Endothelial cell of umbilical vein (primary cell): ENCODE results near the gene CCND1. TPM values are rescaled to one million over a fixed set of nuclear protein-coding genes. Genes with fewer than 3 reads are reported as not detected.
"Not testable (repeated sequence)": the region's sequence is repeated elsewhere in the genome, so short reads cannot be mapped to it uniquely, and the experiment has no call there.

Experiments used
- BruUV-seq: library from RNA; stranded (reverse); fragments of 400-500 nt; replicated peaks from 2 replicates; lab custom pipeline; 2021; lab: Mats Ljungman, UMichigan
- CTCF ChIA-PET: fragments of 300-600, 350-600 bp; sonication (Branson Sonifier 250); formaldehyde crosslinking; loops from one replicate; lab custom pipeline; 2021; ENCODE audit warnings: antibody characterized with exemption, inconsistent platforms; lab: Charles Lee
- POLR2A ChIA-PET: fragments of 300-600, 350-600 bp; sonication (Branson Sonifier 250); formaldehyde crosslinking; loops from one replicate; lab custom pipeline; 2021; ENCODE audit warnings: antibody characterized with exemption, inconsistent platforms; lab: Charles Lee
- DNase-seq: peaks from one replicate; pipeline ENCODE4 v3.0.0-alpha.2; 2011; ENCODE audit warnings: low read depth, low spot score
- FAIRE-seq: peaks from 2 replicates; lab custom pipeline; 2011; peaks lifted over from hg19 to GRCh38; lab: Jason Lieb, UNC
- H2AFZ ChIP-seq: 2 replicates; pipeline ENCODE4 v1.6.0; 2012; ENCODE audit warnings: low read depth, low read length, control low read depth, inconsistent platforms
- H3K27ac ChIP-seq: 2 replicates; pipeline ENCODE4 v1.5.1; 2011; ENCODE audit warnings: low read depth, mild to moderate bottlenecking, control low read depth, low read length, moderate library complexity; ENCODE audit not compliant: insufficient read depth
- H3K27me3 ChIP-seq, 2 experiments: 2 replicates each; pipeline versions ENCODE4 v1.6.0 to v1.6.1; 2011; ENCODE audit warnings: low read length in 2 of 2, mixed read lengths in 1 of 2; ENCODE audit not compliant: control insufficient read depth in 2 of 2, insufficient read depth in 2 of 2
- H3K36me3 ChIP-seq, 2 experiments: 2 replicates in 1 of 2; 3 replicates in 1 of 2; pipeline ENCODE4 v1.5.1; 2011; ENCODE audit warnings: low read length in 2 of 2, mild to moderate bottlenecking in 1 of 2, moderate library complexity in 1 of 2; ENCODE audit not compliant: control insufficient read depth in 2 of 2, insufficient read depth in 2 of 2; ENCODE audit errors: extremely low read depth in 1 of 2
- H3K4me1 ChIP-seq: 3 replicates; pipeline ENCODE4 v1.5.1; 2011; ENCODE audit warnings: mild to moderate bottlenecking, low read length; ENCODE audit not compliant: control insufficient read depth, insufficient read depth; ENCODE audit errors: extremely low read depth
- H3K4me2 ChIP-seq: 2 replicates; pipeline ENCODE4 v1.6.1; 2011; ENCODE audit warnings: low read length, control low read depth, mixed read lengths; ENCODE audit not compliant: insufficient read depth
- H3K4me3 ChIP-seq, 3 experiments: fragments of 200-600 bp in 1 of 3; sonication (generic), shearing (Covaris generic) in 1 of 3; replicated peaks in 1 of 3; 2 replicates each; pipeline ENCODE4 v1.5.1; 2011 to 2016; ENCODE audit warnings: control low read depth in 3 of 3, low read length in 3 of 3, mild to moderate bottlenecking in 2 of 3, inconsistent platforms in 1 of 3, low read depth in 1 of 3, moderate library complexity in 1 of 3; ENCODE audit not compliant: insufficient read depth in 1 of 3
- H3K79me2 ChIP-seq: 2 replicates; pipeline ENCODE4 v1.6.0; 2012; ENCODE audit warnings: low read length, inconsistent platforms; ENCODE audit not compliant: control insufficient read depth, insufficient read depth
- H3K9ac ChIP-seq: replicated peaks from 2 replicates; pipeline ENCODE3; 2011; ENCODE audit warnings: low read length, control low read depth; ENCODE audit not compliant: insufficient read depth; ENCODE audit errors: extremely low read depth
- H3K9me1 ChIP-seq: replicated peaks from 3 replicates; pipeline ENCODE4 v1.6.0; 2011; ENCODE audit warnings: mild to moderate bottlenecking, low read length; ENCODE audit not compliant: control insufficient read depth, insufficient read depth; ENCODE audit errors: extremely low read depth
- H3K9me3 ChIP-seq: replicated peaks from 2 replicates; pipeline ENCODE4 v1.5.1; 2012; ENCODE audit warnings: low read length, inconsistent platforms; ENCODE audit not compliant: control insufficient read depth, insufficient read depth
- H4K20me1 ChIP-seq: replicated peaks from 2 replicates; pipeline ENCODE3; 2011; ENCODE audit warnings: mild to moderate bottlenecking, low read length; ENCODE audit not compliant: control insufficient read depth, insufficient read depth; ENCODE audit errors: extremely low read depth
- CTCF ChIP-seq, 2 donors: IDR thresholded peaks; 1 replicate in 1 of 2; 2 replicates in 1 of 2; pipeline ENCODE4 v1.5.1; 2011; ENCODE audit warnings: low read length in 2 of 2, mild to moderate bottlenecking in 2 of 2, moderate library complexity in 2 of 2, control low read depth in 1 of 2, inconsistent platforms in 1 of 2, low read depth in 1 of 2; ENCODE audit not compliant: insufficient read depth in 1 of 2; ENCODE audit errors: extremely low read depth in 1 of 2
- EZH2 ChIP-seq: IDR thresholded peaks from 2 replicates; pipeline ENCODE4 v1.6.1; 2012; ENCODE audit warnings: borderline replicate concordance, low read depth, mild to moderate bottlenecking, moderate library complexity, low read length, inconsistent platforms; ENCODE audit not compliant: severe bottlenecking
- FOS ChIP-seq: IDR thresholded peaks from 2 replicates; pipeline ENCODE4 v1.6.1; 2011; ENCODE audit warnings: mild to moderate bottlenecking, low read length, moderate library complexity, borderline replicate concordance; ENCODE audit not compliant: insufficient read depth
- GATA2 ChIP-seq: IDR thresholded peaks from 2 replicates; pipeline ENCODE4 v1.7.0; 2011; ENCODE audit warnings: low read depth, mild to moderate bottlenecking, moderate library complexity, mixed read lengths, low read length; ENCODE audit not compliant: insufficient read length, insufficient read depth
- JUN ChIP-seq: IDR thresholded peaks from 2 replicates; pipeline ENCODE4 v1.6.1; 2011; ENCODE audit warnings: borderline replicate concordance, low read depth; ENCODE audit not compliant: insufficient read length, insufficient read depth
- MYC ChIP-seq: IDR thresholded peaks from one replicate; pipeline ENCODE4 v1.6.1; 2011; ENCODE audit warnings: mild to moderate bottlenecking, low read depth, low read length
- POLR2A ChIP-seq: IDR thresholded peaks from 2 replicates; pipeline ENCODE4 v1.6.1; 2012; ENCODE audit warnings: low read depth, mild to moderate bottlenecking, control low read depth, low read length
- POLR2AphosphoS5 ChIP-seq: IDR thresholded peaks from 2 replicates; pipeline ENCODE4 v1.6.1; 2012; ENCODE audit warnings: low read depth, mild to moderate bottlenecking, control low read depth, low read length, moderate library complexity; ENCODE audit not compliant: insufficient read depth
- dilution Hi-C: fragments of 300-500 bp; cut with MboI; formaldehyde crosslinking; loops from one replicate; pipeline ENCODE4 v1.15.0; 2019; ENCODE audit warnings: low sequenced_read_pairs; ENCODE audit not compliant: extremely low pct_ligation_motif_present
- intact Hi-C: fragments of 100-400 bp; cut with micrococcal nuclease; formaldehyde crosslinking; loops from one replicate; pipeline ENCODE4 v1.10.0; 2022
- polyA plus RNA-seq, 4 experiments: library from polyadenylated mRNA; depleted of rRNA in 3 of 4; stranded (reverse) in 3 of 4; unstranded in 1 of 4; fragments of >200 nt; gene quantifications; 2 replicates each; pipeline versions ENCODE4 v1.2.1 to v1.2.3, GENCODE V29; 2011 to 2012; ENCODE audit warnings: missing spikeins in 1 of 4
- total RNA-seq: library from RNA; stranded (reverse); gene quantifications from 2 replicates; pipeline ENCODE4 v1.2.3, GENCODE V29; 2021
- TF ChIP-seq, protein P1 (sequence below): IDR thresholded peaks from 2 replicates; pipeline ENCODE4 v1.6.1; 2011; ENCODE audit not compliant: insufficient read depth, insufficient read length

Gene CCND1
- total and polyA plus RNA-seq, 2 donors (not counting 3 experiments of a cell fraction or from before 2014, with no cell fraction given) = 98.7 to 370 TPM

- Histone ChIP-seq H3K4me2 (no peak overlapping the region), H3K36me3 (no peaks in the 10 kb centered on the region), H3K79me2 (no peaks in the 10 kb centered on the region), H3K4me1 (peaks cover 3% of the 10 kb centered on the region), H2AFZ (no peak overlapping the region), H3K9ac (no peak overlapping the region), H3K27ac (no peak overlapping the region), H3K27me3 (peaks cover 2 to 8% of the 10 kb centered on the region in 2 experiments), H3K9me1 (no peaks in the 10 kb centered on the region), H3K9me3 (no peaks in the 10 kb centered on the region), H3K4me3 (no peak overlapping the region), H4K20me1 (no peaks in the 10 kb centered on the region)
- no peak for TF ChIP-seq EZH2
- TF ChIP-seq CTCF (IDR thresholded peaks at IDR 0.05; ENCODE audit: extremely low read depth in 1 of 2, insufficient read depth in 1 of 2, low read depth in 1 of 2, low read length in 2 of 2) = no peak
- TF ChIP-seq MYC = no peak
- TF ChIP-seq FOS = no peak
- TF ChIP-seq JUN = no peak
- TF ChIP-seq, protein P1, sequence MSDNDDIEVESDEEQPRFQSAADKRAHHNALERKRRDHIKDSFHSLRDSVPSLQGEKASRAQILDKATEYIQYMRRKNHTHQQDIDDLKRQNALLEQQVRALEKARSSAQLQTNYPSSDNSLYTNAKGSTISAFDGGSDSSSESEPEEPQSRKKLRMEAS = no peak
- no peak for TF ChIP-seq POLR2AphosphoS5
- no peak for TF ChIP-seq GATA2
- TF ChIP-seq POLR2A = no peak
- dilution Hi-C loops = no loop called here
- ChIA-PET CTCF (interaction anchor here (0.6 to 1.4 kb wide), 3 partner anchors 12 to 564 kb away, joined by 3 to 5 read pairs (median 3); no protein-coding TSS in a partner anchor), POLR2A (interaction anchor here (0.7 kb wide), 1 partner anchor 13 kb away, joined by 9 read pairs; no protein-coding TSS in a partner anchor)
- intact Hi-C loops = no loop called here
- BruUV-seq = no TSS peak
- DNase-seq (no peak), FAIRE-seq (no peak)
These were observed 54.6 kb downstream of the CCND1 start for GRCh38 chr11:69695581-69695980.

DNA sequence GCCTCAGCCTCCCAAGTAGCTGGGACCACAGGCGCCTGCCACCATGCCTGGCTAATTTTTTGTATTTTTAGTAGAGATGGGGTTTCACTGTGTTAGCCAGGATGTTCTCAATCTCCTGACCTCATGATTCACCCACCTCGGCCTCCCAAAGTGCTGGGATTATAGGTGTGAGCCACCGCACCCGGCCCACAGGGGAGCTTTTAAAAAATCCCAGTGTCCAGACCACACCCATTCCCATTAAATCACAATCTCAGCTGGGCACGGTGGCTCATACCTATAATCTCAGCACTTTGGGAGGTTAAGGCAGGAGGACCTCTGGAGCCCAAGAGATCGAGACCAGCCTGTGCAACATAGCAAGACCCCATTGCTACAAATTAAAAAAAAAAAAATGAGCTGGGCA lies 55.0 kb downstream of the CCND1 start:
- CTCF ChIA-PET = interaction anchor here (0.6 to 1.4 kb wide), 3 partner anchors 12 to 564 kb away, joined by 3 to 5 read pairs (median 3); no protein-coding TSS in a partner anchor
- H3K4me2 ChIP-seq, H4K20me1 ChIP-seq, dilution Hi-C loops, DNase-seq, H3K4me3 ChIP-seq, H3K9me1 ChIP-seq, H3K36me3 ChIP-seq, H3K27ac ChIP-seq, H3K79me2 ChIP-seq, intact Hi-C loops, H2AFZ ChIP-seq, BruUV-seq, H3K9ac ChIP-seq, H3K9me3 ChIP-seq, FAIRE-seq, H3K27me3 ChIP-seq, H3K4me1 ChIP-seq: not testable (repeated sequence)
- POLR2A ChIA-PET = interaction anchor here (0.7 kb wide), 1 partner anchor 14 kb away, joined by 9 read pairs; no protein-coding TSS in a partner anchor
